C1 segment of cervical spinal cord (tissue), 14 donors: ENCODE results near the gene PCDHGC4.

Experiments
- DNase-seq, 14 donors: peaks; one replicate each; lab custom pipeline; 2025; lab: John Stamatoyannopoulos, UW

PCDHGC4 gene

DNA sequence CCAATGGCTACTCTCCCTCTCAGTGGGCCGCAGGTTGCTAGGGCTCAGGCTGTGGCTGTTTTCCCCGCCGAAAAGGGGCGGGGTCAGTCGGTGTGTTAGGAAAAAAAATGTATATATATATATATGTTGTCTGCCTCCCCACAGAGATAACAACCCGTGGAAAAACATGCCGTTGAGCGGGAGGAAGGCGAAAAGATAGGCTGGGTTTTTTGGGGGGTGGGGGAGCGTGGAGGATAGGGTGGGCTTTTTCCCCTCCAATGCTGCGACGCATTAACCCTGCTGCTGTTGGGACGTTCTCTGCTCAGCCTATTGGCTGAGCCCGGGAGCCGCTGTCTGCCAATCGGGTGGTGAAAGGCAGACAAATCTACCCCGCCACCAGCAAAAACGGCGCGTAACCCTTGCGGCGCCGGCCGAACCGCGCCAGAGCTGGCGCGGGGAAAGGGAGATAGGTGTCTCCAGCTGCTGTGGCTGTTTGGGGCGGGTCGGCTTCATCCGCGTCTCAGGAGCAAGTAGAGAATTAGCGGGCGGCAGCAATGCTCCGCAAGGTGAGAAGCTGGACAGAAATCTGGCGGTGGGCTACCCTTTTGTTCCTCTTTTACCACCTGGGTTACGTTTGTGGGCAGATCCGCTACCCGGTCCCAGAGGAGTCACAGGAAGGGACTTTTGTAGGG, at the start of gene PCDHGC4:
Gene PCDHGC4 (plus strand): TSS at position 390 of the 671 bp plus-strand sequence. CDS start 144 bp downstream, at position 534.
- DNase-seq = peak in 2 of 14 donors; percentile 32 to 85

DNA sequence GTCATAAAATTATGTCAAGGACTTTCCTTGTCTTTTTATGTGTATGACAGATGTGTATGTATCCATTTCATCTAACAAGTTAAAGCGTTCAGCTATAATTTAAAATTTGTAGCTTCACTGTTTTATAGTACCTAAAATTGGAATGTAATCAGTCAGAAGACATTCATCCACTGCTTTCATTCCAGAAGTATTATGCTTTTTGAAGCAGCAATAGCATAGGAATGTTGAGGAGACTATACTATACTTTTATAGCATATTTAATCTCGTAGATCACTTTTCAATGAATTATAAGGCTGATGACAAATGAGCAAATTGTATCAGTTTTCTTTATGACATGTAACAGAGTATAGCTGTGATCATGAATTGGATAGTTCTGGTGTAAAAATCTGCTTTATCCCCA, 47.6 kb upstream of the PCDHGC4 start:
- DNase-seq = no peak

DNA sequence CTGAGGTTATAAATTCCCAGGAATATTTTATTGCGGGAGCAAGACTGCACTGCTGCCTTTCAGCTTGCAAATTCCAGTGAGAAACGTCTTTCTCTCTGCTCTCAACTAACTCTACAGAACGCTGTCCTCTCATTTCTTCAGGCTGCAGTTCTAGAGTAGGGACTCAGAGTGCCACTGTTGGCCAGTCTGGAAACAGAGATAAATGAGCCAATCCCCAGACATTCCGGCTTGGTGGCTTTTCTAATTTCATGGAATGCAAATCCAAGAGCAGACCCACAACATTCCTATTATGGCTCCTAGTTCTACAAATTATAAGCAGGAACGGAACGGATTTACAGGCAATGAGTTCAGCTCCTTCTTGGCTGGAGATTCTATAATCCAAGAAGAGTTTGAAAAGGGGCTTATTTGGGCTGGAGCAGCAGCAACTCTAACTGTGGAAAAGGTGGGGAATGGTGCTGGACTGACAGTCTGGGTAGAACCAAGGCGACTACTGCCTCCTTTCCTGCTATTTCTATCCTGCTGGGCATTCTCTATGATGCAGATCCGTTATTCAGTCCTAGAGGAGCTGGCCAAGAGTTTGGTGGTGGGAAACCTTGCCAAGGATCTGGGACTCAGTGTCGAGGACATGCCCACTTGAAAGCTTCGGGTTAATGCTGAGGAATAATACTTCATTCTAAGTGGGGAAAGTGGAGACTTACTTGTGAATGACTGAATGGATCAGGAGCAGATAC, 45.3 kb upstream of the PCDHGC4 start:
- DNase-seq = no peak

DNA sequence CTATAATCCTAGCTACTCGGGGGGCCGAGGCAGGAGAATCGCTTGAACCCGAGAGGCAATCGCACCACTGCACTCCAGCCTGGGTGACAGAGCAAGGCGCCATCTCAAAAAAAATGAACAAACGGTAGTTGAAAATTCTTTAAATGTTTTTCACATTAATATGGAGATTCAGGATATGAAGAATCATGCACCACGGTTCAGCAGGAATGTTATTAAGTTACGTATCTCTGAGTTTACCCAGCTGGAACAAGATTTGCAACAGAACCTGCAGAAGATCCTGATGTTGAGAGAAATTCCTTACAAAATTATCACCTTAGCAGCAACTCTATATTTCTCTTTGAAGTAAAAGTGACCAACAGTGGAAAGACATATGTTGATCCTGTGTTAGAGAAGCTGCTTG, 44.5 kb upstream of the PCDHGC4 start:
- DNase-seq = no peak

DNA sequence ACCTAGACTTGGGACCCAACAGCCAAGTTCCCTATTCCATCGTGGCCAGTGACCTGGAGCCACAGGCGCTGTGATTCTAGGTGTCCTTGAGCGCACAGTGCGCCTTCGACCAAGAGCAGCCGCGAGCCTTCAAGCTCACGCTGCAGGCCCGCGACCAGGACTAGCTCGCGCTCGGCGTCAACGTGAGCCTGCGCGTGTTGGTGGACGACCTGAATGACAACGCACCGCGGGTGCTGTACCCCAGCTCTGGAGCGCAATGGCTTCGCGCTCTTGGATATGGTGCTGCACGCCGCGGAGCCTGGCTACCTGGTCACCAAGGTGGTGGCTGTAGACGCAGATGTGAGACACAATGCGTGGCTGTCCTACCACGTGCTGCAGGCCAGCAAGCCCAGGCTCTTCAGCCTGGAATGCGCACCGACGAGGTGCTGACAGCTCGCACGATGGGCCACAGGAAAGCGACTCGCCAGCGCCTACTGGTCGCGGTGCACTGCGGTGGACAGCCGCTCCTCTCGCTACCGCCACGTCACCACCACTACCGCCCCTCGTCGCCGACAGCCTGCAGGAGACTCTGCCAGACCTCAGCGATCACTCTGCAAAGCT, 43.2 kb upstream of the PCDHGC4 start:
- no peak for DNase-seq

DNA sequence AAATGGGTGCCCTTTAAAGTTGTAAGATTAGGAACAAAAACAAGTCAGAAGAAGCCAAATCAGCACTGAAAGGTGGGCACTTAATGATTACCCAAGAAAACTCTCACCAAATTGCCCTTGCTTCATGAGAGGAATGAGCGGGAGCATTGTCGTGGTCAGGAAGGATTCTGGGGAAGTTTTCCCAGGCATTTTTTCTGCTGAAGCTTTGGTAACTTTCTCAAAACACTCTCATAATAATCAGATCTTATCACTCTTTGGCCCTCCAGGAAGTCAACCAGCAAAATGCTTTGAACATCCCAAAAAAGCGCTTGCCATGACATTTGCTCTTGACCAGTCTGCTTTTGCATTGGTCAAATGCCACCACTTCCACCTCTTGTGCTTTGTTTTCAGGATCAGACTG, 19.5 kb upstream of the PCDHGC4 start:
- no peak for DNase-seq

DNA sequence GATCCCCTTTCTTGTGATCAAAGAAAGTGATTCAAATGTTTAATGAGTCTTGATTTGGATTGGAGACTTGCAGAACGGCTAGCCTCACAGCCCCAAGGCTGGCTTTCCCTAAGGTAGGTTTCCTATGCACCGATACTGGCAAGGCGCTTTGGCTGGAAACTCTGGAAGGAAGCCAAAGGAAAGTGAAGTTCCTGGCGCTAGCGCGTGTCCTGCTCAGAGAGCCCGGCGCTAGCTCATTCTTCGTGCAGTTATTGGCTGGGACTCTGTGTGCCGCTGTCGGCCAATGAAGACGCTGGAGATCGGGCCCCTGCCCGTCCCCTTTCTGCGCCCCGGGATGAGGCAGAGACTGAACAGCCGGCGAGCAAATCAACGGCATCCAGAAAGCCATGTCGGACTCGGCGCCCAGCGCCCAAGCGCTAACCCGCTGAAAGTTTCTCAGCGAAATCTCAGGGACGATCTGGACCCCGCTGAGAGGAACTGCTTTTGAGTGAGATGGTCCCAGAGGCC, 9.2 kb upstream of the PCDHGC4 start, which contains the start of gene PCDHGC3:
Gene PCDHGC3 (plus strand): TSS at position 342 of the 507 bp plus-strand sequence. CDS start 151 bp downstream, at position 493.
- peak in 12 of 14 donors; percentile 39 to 95 (median 78) for DNase-seq

DNA sequence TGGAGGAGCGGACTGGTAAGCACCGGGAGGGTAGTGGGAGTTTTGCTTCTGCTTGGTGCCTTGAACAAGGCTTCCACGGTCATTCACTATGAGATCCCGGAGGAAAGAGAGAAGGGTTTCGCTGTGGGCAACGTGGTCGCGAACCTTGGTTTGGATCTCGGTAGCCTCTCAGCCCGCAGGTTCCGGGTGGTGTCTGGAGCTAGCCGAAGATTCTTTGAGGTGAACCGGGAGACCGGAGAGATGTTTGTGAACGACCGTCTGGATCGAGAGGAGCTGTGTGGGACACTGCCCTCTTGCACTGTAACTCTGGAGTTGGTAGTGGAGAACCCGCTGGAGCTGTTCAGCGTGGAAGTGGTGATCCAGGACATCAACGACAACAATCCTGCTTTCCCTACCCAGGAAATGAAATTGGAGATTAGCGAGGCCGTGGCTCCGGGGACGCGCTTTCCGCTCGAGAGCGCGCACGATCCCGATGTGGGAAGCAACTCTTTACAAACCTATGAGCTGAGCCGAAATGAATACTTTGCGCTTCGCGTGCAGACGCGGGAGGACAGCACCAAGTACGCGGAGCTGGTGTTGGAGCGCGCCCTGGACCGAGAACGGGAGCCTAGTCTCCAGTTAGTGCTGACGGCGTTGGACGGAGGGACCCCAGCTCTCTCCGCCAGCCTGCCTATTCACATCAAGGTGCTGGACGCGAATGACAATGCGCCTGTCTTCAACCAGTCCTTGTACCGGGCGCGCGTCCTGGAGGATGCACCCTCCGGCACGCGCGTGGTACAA, 8.5 kb upstream of the PCDHGC4 start:
- peak in 4 of 14 donors; percentile 36 to 85 (median 57) for DNase-seq

DNA sequence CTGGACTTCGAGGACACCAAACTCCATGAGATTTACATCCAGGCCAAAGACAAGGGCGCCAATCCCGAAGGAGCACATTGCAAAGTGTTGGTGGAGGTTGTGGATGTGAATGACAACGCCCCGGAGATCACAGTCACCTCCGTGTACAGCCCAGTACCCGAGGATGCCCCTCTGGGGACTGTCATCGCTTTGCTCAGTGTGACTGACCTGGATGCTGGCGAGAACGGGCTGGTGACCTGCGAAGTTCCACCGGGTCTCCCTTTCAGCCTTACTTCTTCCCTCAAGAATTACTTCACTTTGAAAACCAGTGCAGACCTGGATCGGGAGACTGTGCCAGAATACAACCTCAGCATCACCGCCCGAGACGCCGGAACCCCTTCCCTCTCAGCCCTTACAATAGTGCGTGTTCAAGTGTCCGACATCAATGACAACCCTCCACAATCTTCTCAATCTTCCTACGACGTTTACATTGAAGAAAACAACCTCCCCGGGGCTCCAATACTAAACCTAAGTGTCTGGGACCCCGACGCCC, 7.7 kb upstream of the PCDHGC4 start:
- peak in 1 of 14 donors; percentile 67 for DNase-seq

DNA sequence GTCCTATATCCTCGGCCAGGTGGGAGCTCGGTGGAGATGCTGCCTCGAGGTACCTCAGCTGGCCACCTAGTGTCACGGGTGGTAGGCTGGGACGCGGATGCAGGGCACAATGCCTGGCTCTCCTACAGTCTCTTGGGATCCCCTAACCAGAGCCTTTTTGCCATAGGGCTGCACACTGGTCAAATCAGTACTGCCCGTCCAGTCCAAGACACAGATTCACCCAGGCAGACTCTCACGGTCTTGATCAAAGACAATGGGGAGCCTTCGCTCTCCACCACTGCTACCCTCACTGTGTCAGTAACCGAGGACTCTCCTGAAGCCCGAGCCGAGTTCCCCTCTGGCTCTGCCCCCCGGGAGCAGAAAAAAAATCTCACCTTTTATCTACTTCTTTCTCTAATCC, 7.0 kb upstream of the PCDHGC4 start:
- DNase-seq = peak in 1 of 14 donors; percentile 57

DNA sequence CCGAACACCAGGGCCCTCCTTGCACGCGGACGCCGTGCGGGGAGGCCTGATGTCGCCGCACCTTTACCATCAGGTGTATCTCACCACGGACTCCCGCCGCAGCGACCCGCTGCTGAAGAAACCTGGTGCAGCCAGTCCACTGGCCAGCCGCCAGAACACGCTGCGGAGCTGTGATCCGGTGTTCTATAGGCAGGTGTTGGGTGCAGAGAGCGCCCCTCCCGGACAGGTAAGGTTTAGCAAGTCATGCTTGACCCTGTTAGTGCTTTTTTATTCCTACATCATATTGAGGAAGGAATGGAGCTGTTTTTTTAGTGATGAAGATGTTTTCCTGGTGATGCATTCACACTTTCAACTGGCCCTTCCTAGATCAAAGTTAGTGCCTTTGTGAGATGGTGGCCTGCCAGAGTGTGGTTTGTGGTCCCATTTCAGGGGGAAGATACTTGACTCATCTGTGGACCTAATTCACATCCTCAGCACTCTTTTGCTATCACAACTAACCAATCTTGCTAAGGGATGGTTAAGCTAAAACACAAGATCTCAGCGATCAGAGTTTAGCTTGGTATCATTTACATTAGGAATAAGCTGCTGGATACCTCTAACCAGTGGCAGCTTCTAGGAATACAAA, 6.4 kb upstream of the PCDHGC4 start:
- peak in 1 of 14 donors; percentile 57 for DNase-seq

DNA sequence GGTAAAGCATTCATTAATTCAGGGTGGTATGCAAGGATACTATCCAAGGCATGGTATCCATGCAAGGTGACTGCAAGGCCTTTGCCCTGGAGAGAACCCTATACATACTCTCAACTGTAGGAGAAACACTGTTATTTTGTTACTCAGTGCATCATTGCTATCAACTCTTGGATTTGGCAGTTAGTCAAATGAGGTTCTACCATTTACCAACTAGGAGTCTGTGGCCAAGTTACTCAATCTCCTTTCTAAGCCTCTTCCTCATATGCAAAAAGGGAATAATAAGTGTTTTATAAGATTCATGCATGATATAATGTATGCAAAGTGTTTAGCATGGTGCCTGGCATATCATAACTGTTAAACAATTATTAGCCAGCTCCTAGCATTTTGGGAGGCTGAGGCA, 5.1 kb upstream of the PCDHGC4 start:
- DNase-seq = no peak

DNA sequence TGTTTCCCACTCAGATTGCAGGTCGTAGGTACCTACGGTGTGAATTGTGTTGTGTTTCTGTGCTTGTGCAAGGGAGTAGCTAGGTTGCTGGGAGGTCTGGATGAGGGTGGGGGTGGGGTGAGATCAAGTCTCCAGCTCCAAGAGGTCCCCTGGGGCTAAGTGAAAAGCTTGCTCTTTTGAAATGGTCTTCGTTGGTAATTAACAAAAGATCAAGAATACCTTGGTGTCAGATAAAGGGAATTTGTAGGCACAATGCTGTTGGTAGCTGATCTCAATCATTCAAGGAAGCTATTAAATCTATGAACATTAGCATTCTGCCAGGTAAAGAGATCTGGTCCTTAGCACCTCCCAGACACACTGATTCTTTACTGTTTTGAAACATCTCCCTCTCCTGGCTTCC, 928 bp upstream of the PCDHGC4 start:
- DNase-seq = no peak

DNA sequence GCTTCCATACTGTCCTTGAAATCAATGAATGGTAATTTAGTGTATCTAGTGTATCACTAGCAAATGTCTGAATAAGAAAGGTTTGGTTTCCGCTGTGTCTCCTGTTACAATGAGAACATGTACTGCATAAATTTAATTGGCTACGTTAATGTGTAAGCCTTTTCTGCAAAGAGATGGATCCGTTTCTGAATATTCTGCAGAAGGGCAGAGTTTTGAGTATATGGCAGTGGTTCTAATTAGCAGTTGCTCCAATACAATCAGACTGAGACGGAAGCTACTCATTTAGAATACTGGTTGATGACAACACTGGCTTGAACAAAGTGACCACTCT, 555 bp upstream of the PCDHGC4 start:
- DNase-seq = no peak

DNA sequence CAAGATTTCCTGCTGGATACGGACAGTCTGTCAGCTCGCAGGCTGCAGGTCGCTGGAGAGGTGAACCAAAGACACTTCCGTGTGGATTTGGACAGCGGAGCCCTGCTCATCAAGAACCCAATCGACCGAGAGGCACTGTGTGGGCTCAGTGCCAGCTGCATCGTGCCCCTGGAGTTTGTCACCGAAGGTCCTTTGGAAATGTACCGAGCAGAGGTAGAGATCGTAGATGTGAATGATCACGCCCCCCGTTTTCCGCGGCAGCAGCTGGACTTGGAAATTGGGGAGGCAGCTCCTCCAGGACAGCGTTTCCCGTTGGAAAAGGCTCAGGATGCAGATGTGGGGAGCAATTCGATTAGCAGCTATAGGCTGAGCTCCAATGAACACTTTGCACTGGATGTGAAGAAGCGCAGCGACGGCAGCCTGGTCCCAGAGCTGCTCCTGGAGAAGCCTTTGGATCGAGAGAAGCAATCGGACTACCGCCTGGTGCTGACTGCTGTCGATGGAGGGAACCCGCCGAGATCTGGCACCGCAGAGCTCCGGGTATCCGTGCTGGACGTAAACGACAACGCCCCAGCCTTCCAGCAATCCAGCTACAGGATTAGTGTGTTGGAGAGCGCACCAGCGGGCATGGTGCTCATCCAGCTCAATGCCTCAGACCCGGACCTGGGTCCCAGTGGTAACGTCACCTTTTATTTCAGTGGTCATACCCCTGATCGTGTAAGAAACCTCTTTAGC, 658 bp downstream of the PCDHGC4 start:
- DNase-seq = peak in 1 of 14 donors; percentile 72

DNA sequence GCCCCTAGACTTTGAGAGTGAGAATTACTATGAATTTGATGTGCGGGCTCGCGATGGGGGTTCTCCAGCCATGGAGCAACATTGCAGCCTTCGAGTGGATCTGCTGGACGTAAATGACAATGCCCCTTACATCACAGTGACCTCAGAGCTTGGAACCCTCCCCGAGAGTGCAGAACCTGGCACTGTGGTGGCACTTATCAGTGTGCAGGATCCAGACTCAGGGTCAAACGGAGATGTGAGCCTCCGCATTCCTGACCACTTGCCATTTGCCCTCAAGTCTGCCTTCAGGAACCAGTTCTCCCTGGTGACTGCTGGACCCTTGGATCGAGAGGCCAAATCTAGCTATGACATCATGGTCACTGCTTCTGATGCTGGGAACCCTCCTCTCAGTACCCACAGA, 1.3 kb downstream of the PCDHGC4 start:
- no peak for DNase-seq

DNA sequence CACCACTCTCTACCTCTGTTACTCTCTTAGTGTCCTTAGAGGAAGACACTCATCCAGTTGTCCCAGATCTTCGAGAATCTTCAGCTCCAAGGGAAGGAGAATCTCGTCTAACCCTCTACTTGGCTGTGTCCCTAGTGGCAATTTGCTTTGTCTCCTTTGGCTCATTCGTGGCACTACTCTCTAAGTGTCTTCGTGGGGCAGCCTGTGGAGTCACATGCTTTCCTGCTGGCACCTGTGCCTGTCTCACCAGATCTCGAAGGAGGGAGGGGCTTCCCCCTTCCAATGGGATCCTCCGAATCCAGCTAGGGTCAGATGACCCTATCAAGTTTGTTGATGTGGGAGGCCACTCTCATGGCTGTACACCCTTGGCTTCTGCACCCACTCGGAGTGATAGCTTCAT, 2.3 kb downstream of the PCDHGC4 start:
- DNase-seq = no peak

DNA sequence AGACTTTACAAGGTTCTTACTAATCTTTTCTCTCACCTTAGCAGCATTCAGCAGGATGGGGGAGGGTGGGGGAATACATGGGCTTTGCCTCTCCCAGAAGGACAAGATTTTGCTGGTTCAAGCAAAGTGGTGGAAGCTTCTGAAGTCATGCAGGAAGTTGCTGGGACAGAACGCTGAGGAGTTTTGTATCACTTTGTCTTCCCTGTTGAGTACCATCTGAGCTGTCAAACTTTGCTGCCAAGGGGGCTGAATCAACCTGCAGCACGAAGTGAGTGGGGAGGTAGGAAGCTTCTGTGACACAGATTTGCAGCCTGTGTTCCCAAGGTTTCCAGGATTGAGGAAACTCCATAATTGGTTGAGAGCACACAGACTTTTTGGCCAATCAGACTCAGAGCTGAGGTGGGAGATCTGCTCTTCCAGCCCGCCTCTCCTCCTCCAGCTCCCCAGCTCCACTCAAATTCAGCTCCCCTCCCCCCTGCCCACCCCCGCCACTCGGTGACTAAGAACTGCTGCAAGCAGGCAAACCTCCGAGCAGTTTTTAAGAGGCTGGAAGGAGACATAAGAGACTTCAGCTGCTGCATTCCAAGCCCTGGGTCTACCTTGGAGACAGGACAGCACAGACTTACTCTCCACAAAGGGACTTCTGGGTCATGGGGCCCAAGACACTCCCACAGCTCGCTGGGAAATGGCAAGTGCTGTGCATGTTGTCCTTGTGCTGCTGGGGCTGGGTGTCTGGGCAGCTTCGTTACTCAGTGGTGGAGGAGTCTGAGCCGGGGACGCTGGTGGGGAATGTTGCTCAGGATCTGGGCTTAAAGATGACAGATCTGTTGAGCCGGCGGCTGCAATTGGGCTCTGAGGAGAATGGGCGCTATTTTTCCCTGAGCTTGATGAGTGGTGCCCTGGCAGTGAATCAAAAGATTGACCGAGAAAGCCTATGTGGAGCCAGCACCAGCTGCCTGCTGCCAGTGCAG, 4.0 kb downstream of the PCDHGC4 start, which contains the start of gene PCDHGC5:
Gene PCDHGC5 (plus strand): TSS at position 491 of the 971 bp plus-strand sequence. CDS start 160 bp downstream, at position 651.
- DNase-seq = peak in 8 of 14 donors; percentile 30 to 78 (median 53)

DNA sequence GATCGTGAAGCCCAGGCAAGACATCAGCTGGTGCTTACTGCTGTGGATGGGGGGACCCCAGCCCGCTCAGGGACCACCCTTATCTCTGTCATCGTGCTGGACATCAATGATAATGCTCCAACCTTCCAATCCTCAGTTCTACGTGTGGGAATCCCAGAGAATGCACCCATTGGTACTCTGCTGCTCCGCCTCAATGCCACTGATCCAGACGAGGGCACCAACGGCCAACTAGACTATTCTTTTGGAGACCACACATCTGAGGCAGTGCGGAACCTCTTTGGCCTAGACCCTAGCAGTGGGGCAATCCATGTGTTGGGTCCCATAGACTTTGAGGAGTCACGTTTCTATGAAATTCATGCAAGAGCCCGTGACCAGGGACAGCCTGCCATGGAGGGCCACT, 5.0 kb downstream of the PCDHGC4 start:
- no peak for DNase-seq
